B cell (primary cell): ENCODE measurements around the gene ZNF790.

ENCODE experiments used
- EZH2 ChIP-seq: IDR thresholded peaks from 2 replicates; pipeline ENCODE4 v1.6.1; 2012; ENCODE audit warnings: borderline replicate concordance, low read depth, mild to moderate bottlenecking, moderate library complexity, low read length; ENCODE audit not compliant: insufficient read depth, poor library complexity, severe bottlenecking
- TF ChIP-seq, protein P1 (sequence below): fragments of 200-600 bp; IDR thresholded peaks from one replicate; pipeline ENCODE4 v1.8.0; 2022; ENCODE audit warnings: antibody characterized with exemption, mild to moderate bottlenecking

GRCh38 chr19:36821758-36822157 lies 16.4 kb downstream of the ZNF790 start:
- TF ChIP-seq, protein P1, sequence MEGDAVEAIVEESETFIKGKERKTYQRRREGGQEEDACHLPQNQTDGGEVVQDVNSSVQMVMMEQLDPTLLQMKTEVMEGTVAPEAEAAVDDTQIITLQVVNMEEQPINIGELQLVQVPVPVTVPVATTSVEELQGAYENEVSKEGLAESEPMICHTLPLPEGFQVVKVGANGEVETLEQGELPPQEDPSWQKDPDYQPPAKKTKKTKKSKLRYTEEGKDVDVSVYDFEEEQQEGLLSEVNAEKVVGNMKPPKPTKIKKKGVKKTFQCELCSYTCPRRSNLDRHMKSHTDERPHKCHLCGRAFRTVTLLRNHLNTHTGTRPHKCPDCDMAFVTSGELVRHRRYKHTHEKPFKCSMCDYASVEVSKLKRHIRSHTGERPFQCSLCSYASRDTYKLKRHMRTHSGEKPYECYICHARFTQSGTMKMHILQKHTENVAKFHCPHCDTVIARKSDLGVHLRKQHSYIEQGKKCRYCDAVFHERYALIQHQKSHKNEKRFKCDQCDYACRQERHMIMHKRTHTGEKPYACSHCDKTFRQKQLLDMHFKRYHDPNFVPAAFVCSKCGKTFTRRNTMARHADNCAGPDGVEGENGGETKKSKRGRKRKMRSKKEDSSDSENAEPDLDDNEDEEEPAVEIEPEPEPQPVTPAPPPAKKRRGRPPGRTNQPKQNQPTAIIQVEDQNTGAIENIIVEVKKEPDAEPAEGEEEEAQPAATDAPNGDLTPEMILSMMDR = no peak
- TF ChIP-seq EZH2 = no peak
